NCI-H187 (cell line): ENCODE data around the gene CEP41.
"Not testable (repeated sequence)": the region's sequence is repeated elsewhere in the genome, so short reads cannot be mapped to it uniquely, and the experiment has no call there.

Source experiments
- DNase-seq, 2 experiments: peaks; one replicate each; lab custom pipeline; 2025; lab: John Stamatoyannopoulos, UW

CEP41 gene

GRCh38 chr7:130387628-130388403 lies 53.0 kb downstream of the CEP41 start:
- DNase-seq: no peak

- no peak for DNase-seq
Measured at GRCh38 chr7:130387306-130387627, 53.5 kb downstream of the CEP41 start.

GRCh38 chr7:130386876-130387275 lies 53.9 kb downstream of the CEP41 start:
- no peak for DNase-seq

- DNase-seq: no peak
Measured at GRCh38 chr7:130385600-130386066, 55.2 kb downstream of the CEP41 start.

GRCh38 chr7:130384841-130385599 lies 55.8 kb downstream of the CEP41 start:
- no peak for DNase-seq

- no peak for DNase-seq
Measured at GRCh38 chr7:130384371-130384801, 56.4 kb downstream of the CEP41 start.

GRCh38 chr7:130383187-130383980 lies 57.4 kb downstream of the CEP41 start:
- DNase-seq: no peak

- DNase-seq: no peak
Measured at GRCh38 chr7:130381468-130382312, 59.1 kb downstream of the CEP41 start.

- no peak for DNase-seq
Measured at GRCh38 chr7:130380861-130381455, 59.9 kb downstream of the CEP41 start.

- DNase-seq: no peak
Measured at GRCh38 chr7:130379921-130380860, 60.6 kb downstream of the CEP41 start, which contains the start of gene CPA1. TSS of gene CPA1 (plus strand) at chr7:130380494. CDS start at chr7:130380521, 27 bp downstream.

- DNase-seq: no peak
Measured at GRCh38 chr7:130379532-130379920, 61.3 kb downstream of the CEP41 start.

GRCh38 chr7:130379019-130379418 lies 61.8 kb downstream of the CEP41 start:
- no peak for DNase-seq

GRCh38 chr7:130377178-130377577 lies 63.6 kb downstream of the CEP41 start:
- DNase-seq: no peak

- not testable (repeated sequence) for DNase-seq
Measured at GRCh38 chr7:130376461-130376860, 64.4 kb downstream of the CEP41 start.

GRCh38 chr7:130374507-130374906 lies 66.3 kb downstream of the CEP41 start:
- no peak for DNase-seq

GRCh38 chr7:130372402-130373165 lies 68.2 kb downstream of the CEP41 start:
- DNase-seq: no peak

GRCh38 chr7:130371046-130371445 lies 69.8 kb downstream of the CEP41 start:
- DNase-seq: no peak

GRCh38 chr7:130369831-130370550 lies 70.8 kb downstream of the CEP41 start:
- DNase-seq: no peak
